SK-N-SH (cell line): ENCODE data around the gene SUN2. TPM values are rescaled to one million over a fixed set of nuclear protein-coding genes. Genes with fewer than 3 reads are reported as not detected.
"Not testable (repeated sequence)": the region's sequence is repeated elsewhere in the genome, so short reads cannot be mapped to it uniquely, and the experiment has no call there.

Source experiments
- CTCF ChIA-PET: fragments of 300-600, 350-600 bp; formaldehyde crosslinking; extraction: SDS; loops from one replicate; lab custom pipeline; 2021; lab: Yijun Ruan, JAX
- POLR2A ChIA-PET: fragments of 350-600 bp; sonication (Branson Sonifier 250); formaldehyde crosslinking; extraction: SDS; loops from one replicate; lab custom pipeline; 2020; ENCODE audit warnings: antibody characterized with exemption, inconsistent platforms; lab: Yijun Ruan, JAX
- DNase-seq: peaks from one replicate; pipeline ENCODE4 v3.0.0; 2012
- H2AFZ ChIP-seq: fragments of 200-600 bp; sonication (generic); 2 replicates; pipeline ENCODE4 v1.8.1; 2016; ENCODE audit warnings: antibody characterized with exemption, mild to moderate bottlenecking, low read depth
- H3F3A ChIP-seq: fragments of 200-600 bp; sonication (generic); replicated peaks from 2 replicates; pipeline ENCODE3; 2016; ENCODE audit warnings: antibody characterized with exemption, mild to moderate bottlenecking; ENCODE audit not compliant: insufficient read depth
- H3K27ac ChIP-seq, 2 experiments: fragments of 200-500 bp in 1 of 2; fragments of 200-600 bp in 1 of 2; sonication (Bioruptor generic) in 1 of 2; sonication (generic), shearing (Covaris generic) in 1 of 2; 2 replicates each; pipeline versions ENCODE4 v1.5.1 to v1.6.1; 2014 to 2016; ENCODE audit warnings: low read depth in 2 of 2, inconsistent platforms in 1 of 2, low read length in 1 of 2, mild to moderate bottlenecking in 1 of 2, mixed read lengths in 1 of 2
- H3K27me3 ChIP-seq: fragments of 200-600 bp; sonication (generic), shearing (Covaris generic); 2 replicates; pipeline ENCODE4 v1.6.1; 2016; ENCODE audit warnings: mixed run types; ENCODE audit not compliant: insufficient read depth
- H3K36me3 ChIP-seq, 2 experiments: fragments of 200-500 bp in 1 of 2; fragments of 200-600 bp in 1 of 2; sonication (Bioruptor generic) in 1 of 2; sonication (generic) in 1 of 2; replicated peaks in 1 of 2; 2 replicates each; pipeline versions ENCODE3 to v1.5.1; 2014 to 2016; ENCODE audit warnings: low read length in 1 of 2, mild to moderate bottlenecking in 1 of 2; ENCODE audit not compliant: insufficient read depth in 2 of 2, control insufficient read depth in 1 of 2
- H3K4me1 ChIP-seq, 2 experiments: fragments of 200-500 bp in 1 of 2; fragments of 200-600 bp in 1 of 2; sonication (Bioruptor generic) in 1 of 2; sonication (generic), shearing (Covaris generic) in 1 of 2; 2 replicates each; pipeline versions ENCODE4 v1.5.1 to v1.6.1; 2014 to 2016; ENCODE audit warnings: low read depth in 1 of 2, low read length in 1 of 2, mixed run types in 1 of 2; ENCODE audit not compliant: insufficient read depth in 2 of 2, control insufficient read depth in 1 of 2
- H3K4me2 ChIP-seq: fragments of 200-600 bp; sonication (generic), shearing (Covaris generic); 2 replicates; pipeline ENCODE4 v1.6.1; 2017; ENCODE audit warnings: mixed run types
- H3K4me3 ChIP-seq, 2 experiments: fragments of 200-500 bp in 1 of 2; fragments of 200-600 bp in 1 of 2; sonication (Bioruptor generic) in 1 of 2; sonication (generic), shearing (Covaris generic) in 1 of 2; 2 replicates each; pipeline versions ENCODE4 v1.5.1 to v1.8.1; 2014 to 2016; ENCODE audit warnings: low read depth in 2 of 2, inconsistent platforms in 1 of 2, low read length in 1 of 2, mild to moderate bottlenecking in 1 of 2, mixed read lengths in 1 of 2, moderate library complexity in 1 of 2
- H3K79me2 ChIP-seq: fragments of 200-600 bp; sonication (generic); 2 replicates; pipeline ENCODE4 v1.8.1; 2017; ENCODE audit warnings: mild to moderate bottlenecking; ENCODE audit not compliant: insufficient read depth
- H3K9ac ChIP-seq: fragments of 200-600 bp; sonication (generic); 2 replicates; pipeline ENCODE4 v1.6.1; 2017; ENCODE audit warnings: mixed run types
- H3K9me2 ChIP-seq: fragments of 200-600 bp; sonication (generic); 2 replicates; pipeline ENCODE4 v1.6.1; 2017; ENCODE audit warnings: mixed run types
- H3K9me3 ChIP-seq: fragments of 200-600 bp; sonication (generic); 2 replicates; pipeline ENCODE4 v1.6.1; 2017; ENCODE audit warnings: mixed run types, mild to moderate bottlenecking, moderate library complexity
- H4K20me1 ChIP-seq: fragments of 200-600 bp; sonication (generic); 2 replicates; pipeline ENCODE4 v1.6.1; 2017; ENCODE audit warnings: mild to moderate bottlenecking, mixed run types; ENCODE audit not compliant: insufficient read depth
- EP300 ChIP-seq, 2 experiments: IDR thresholded peaks; 2 replicates each; pipeline versions ENCODE4 v1.4.0 to v1.6.1; 2012; ENCODE audit warnings: borderline replicate concordance in 1 of 2, low read depth in 1 of 2, low read length in 1 of 2
- FOSL2 ChIP-seq: IDR thresholded peaks from 2 replicates; pipeline ENCODE4 v1.4.0; 2012; ENCODE audit warnings: low read depth, mild to moderate bottlenecking, moderate library complexity, borderline replicate concordance
- FOXJ3 ChIP-seq: sonication (generic); formaldehyde crosslinking; IDR thresholded peaks from 2 replicates; pipeline ENCODE4 v1.5.1; 2020; ENCODE audit warnings: mild to moderate bottlenecking, missing genetic modification reagents
- FOXM1 ChIP-seq: IDR thresholded peaks from 2 replicates; pipeline ENCODE4 v1.4.0; 2012; ENCODE audit warnings: low read depth, mild to moderate bottlenecking
- JUND ChIP-seq: IDR thresholded peaks from 2 replicates; pipeline ENCODE4 v1.4.0; 2012
- MXI1 ChIP-seq: IDR thresholded peaks from 2 replicates; pipeline ENCODE4 v1.6.1; 2012; ENCODE audit warnings: mild to moderate bottlenecking, low read depth, low read length, improper control_type of control experiment
- NFIC ChIP-seq: IDR thresholded peaks from 2 replicates; pipeline ENCODE4 v1.4.0; 2012; ENCODE audit warnings: borderline replicate concordance
- RXRA ChIP-seq: IDR thresholded peaks from 2 replicates; pipeline ENCODE4 v1.4.0; 2012; ENCODE audit warnings: low read depth, mild to moderate bottlenecking, borderline replicate concordance
- TAF1 ChIP-seq: IDR thresholded peaks from 2 replicates; pipeline ENCODE4 v1.6.1; 2012; ENCODE audit warnings: low read depth, mild to moderate bottlenecking, low read length, moderate library complexity, borderline replicate concordance
- WGBS: methylation state at CpG from one replicate; pipeline ENCODE4 v1.1.6; 2017; ENCODE audit warnings: low lambda C conversion rate; 5-methylcytosine and 5-hydroxymethylcytosine counted together
- polyA plus RNA-seq, 3 experiments: library from polyadenylated mRNA; depleted of rRNA; stranded (reverse); fragments of >200 nt; gene quantifications; 2 replicates each; pipeline ENCODE4 v1.2.3, GENCODE V29; 2012
- TF ChIP-seq, protein P1 (sequence below): IDR thresholded peaks from 2 replicates; pipeline ENCODE4; 2012
- TF ChIP-seq, protein P2 (sequence below): fragments of 150-350 bp; IDR thresholded peaks from 2 replicates; pipeline ENCODE4 v1.6.1; 2016; ENCODE audit warnings: mild to moderate bottlenecking, low read depth, low read length

The SUN2 gene
- polyA plus RNA-seq (2012; rRNA removed) = 9.0 and 10.2 TPM in 2 replicates
- 3.8 and 7.1 TPM in 2 replicates for polyA plus RNA-seq (2012; cell fraction: cytosol; rRNA removed)
- polyA plus RNA-seq (2012; cell fraction: nucleus; rRNA removed) = 13.5 and 20.8 TPM in 2 replicates

- POLR2A ChIA-PET = no interaction called here
- 0% methylated on average over 18 of the region's 68 CpGs for WGBS
- DNase-seq = peak; percentile 95
Observed at GRCh38 chr22:38755911-38756532, at the start of gene SUN2. SUN2 (minus strand) TSS chr22:38755998; CDS start chr22:38752628, 3,370 bp downstream.

DNA sequence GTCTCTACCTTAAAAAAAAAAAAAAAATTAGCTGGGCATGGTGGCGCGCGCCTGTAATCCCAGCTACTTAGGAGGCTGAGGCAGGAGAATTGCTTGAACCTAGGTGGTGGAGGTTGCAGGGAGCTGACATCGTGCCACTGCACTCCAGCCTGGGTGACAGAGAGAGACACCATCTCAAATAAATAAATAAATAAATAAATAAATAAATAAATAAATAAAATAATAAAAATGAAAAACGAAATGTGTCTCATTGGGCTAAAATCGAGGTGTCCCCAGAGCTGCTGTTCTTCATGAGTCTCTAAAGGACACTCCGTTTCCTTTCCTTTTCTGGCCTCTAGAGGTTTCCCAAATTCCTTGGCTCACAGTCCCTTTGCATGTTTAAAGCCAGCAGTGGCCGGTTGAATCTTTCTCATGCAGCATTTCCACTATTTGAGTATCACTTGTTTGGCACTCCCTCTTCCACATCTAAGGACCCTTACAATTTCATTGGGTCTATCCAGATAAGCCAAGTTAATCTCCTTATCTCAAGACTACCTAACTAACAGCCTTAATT lies 49.3 kb upstream of the SUN2 start:
- H3F3A ChIP-seq, CTCF ChIA-PET, H3K9me2 ChIP-seq, H3K36me3 ChIP-seq, H3K79me2 ChIP-seq, H3K4me1 ChIP-seq, H3K9ac ChIP-seq, POLR2A ChIA-PET, H3K27me3 ChIP-seq, H3K4me2 ChIP-seq, H3K4me3 ChIP-seq, DNase-seq, H4K20me1 ChIP-seq, H3K27ac ChIP-seq, H3K9me3 ChIP-seq, H2AFZ ChIP-seq: not testable (repeated sequence)
- 56% methylated on average over 8 of the region's 8 CpGs for WGBS

More at GRCh38 chr22:38755911-38756532, at the start of gene SUN2:
- TF ChIP-seq TAF1 (0 out of 2 replicates have a peak, but pooled peaks have one; percentile 6), JUND (no peak), FOXM1 (peak; percentile 87), MXI1 (peak; percentile 28; the same call in 1 of the 2 replicates)
- TF ChIP-seq, protein P1, sequence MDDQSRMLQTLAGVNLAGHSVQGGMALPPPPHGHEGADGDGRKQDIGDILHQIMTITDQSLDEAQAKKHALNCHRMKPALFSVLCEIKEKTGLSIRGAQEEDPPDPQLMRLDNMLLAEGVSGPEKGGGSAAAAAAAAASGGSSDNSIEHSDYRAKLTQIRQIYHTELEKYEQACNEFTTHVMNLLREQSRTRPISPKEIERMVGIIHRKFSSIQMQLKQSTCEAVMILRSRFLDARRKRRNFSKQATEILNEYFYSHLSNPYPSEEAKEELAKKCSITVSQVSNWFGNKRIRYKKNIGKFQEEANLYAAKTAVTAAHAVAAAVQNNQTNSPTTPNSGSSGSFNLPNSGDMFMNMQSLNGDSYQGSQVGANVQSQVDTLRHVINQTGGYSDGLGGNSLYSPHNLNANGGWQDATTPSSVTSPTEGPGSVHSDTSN = peak; percentile 97
- no peaks in the 10 kb centered on the region for H3F3A ChIP-seq
- H3K9ac ChIP-seq = peak within 1 kb of the TSS; percentile 46; the same call in 1 of the 2 replicates
- peaks cover 0 to 20% of the 10 kb centered on the region in 2 experiments; a peak in 1 of 4 replicates for H3K4me1 ChIP-seq
- H3K9me3 ChIP-seq = no peaks in the 10 kb centered on the region
- H3K27me3 ChIP-seq = no peaks in the 10 kb centered on the region
- H2AFZ ChIP-seq = peak within 1 kb of the TSS; percentile 74
- no peaks in the 10 kb centered on the region for H4K20me1 ChIP-seq
- H3K4me2 ChIP-seq = peak within 1 kb of the TSS; percentile 82
- H3K79me2 ChIP-seq = peaks cover 9% of the 10 kb centered on the region
- CTCF ChIA-PET = interaction anchor here (1.0 to 1.6 kb wide), 2 partner anchors 10 to 13 kb away, joined by 6 to 8 read pairs; no protein-coding TSS in a partner anchor
- peak within 1 kb of the TSS; percentile 54 to 58 for H3K4me3 ChIP-seq
- no peaks in the 10 kb centered on the region for H3K9me2 ChIP-seq
- H3K27ac ChIP-seq = peak within 1 kb of the TSS; percentile 43 to 64
- no peaks in the 10 kb centered on the region for H3K36me3 ChIP-seq

DNA sequence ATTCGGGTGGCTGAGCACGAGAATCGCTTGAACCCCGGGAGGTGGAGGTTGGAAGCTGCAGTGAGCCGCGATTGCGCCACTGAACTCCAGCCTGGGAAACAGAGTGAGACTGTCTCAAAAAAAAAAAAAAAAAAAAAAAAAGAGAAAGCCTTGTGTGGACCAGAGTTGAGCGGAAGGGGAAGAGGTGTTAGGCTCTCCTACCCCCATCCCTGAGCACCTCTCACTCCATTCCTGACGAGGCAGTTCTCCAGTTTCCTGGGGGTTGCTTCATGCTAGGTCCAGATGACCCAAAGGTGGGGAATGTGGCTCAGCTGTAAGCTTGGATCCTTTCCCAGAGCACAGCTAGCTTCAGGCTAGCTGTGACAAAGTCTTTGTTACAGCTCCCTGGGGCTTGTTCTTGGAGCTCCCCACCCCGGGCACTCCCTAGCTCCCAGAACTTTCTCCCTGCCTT lies 46.9 kb upstream of the SUN2 start:
- WGBS = 21% methylated on average over 7 of the region's 10 CpGs
- CTCF ChIA-PET = interaction anchor here (0.6 to 0.9 kb wide), 2 partner anchors 34 to 591 kb away, joined by 3 to 5 read pairs; no protein-coding TSS in a partner anchor

More for the DNA sequence above, 46.9 kb upstream of the SUN2 start:
- DNase-seq = no peak
- Histone ChIP-seq H3K9me2 (no peaks in the 10 kb centered on the region), H3K4me3 (no peak overlapping the region), H4K20me1 (no peaks in the 10 kb centered on the region), H3K36me3 (no peaks in the 10 kb centered on the region), H3K79me2 (no peaks in the 10 kb centered on the region), H3K4me2 (no peak overlapping the region), H3K27ac (no peak overlapping the region), H3K4me1 (no peaks in the 10 kb centered on the region; a peak in 2 of 4 replicates), H3K9ac (no peak overlapping the region), H3K27me3 (no peaks in the 10 kb centered on the region), H2AFZ (no peak overlapping the region), H3F3A (no peaks in the 10 kb centered on the region), H3K9me3 (no peaks in the 10 kb centered on the region)
- POLR2A ChIA-PET = no interaction called here
- TF ChIP-seq FOSL2 = 0 out of 2 replicates have a peak, but pooled peaks have one; percentile 10
- no peak for TF ChIP-seq RXRA
- TF ChIP-seq, protein P2, sequence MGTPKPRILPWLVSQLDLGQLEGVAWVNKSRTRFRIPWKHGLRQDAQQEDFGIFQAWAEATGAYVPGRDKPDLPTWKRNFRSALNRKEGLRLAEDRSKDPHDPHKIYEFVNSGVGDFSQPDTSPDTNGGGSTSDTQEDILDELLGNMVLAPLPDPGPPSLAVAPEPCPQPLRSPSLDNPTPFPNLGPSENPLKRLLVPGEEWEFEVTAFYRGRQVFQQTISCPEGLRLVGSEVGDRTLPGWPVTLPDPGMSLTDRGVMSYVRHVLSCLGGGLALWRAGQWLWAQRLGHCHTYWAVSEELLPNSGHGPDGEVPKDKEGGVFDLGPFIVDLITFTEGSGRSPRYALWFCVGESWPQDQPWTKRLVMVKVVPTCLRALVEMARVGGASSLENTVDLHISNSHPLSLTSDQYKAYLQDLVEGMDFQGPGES = no peak
- TF ChIP-seq EP300 (IDR thresholded peaks at IDR 0.05; ENCODE audit: borderline replicate concordance in 1 of 2, low read depth in 1 of 2, low read length in 1 of 2) = no peak
- TF ChIP-seq, protein P1 = peak; percentile 17; the same call in 1 of the 2 replicates
- TF ChIP-seq NFIC = peak; percentile 48; the same call in 1 of the 2 replicates
- TF ChIP-seq FOXJ3 (CRISPR knock-in tag) = no peak
